Astrocyte of the spinal cord (primary cell): ENCODE data around the gene UROS.

ENCODE experiments used
- DNase-seq: peaks from one replicate; pipeline ENCODE4 v3.0.0; 2011; ENCODE audit warnings: low read depth, low spot score
- H3K4me3 ChIP-seq: 2 replicates; pipeline ENCODE4 v1.5.1; 2011; ENCODE audit warnings: low read depth, mild to moderate bottlenecking, low read length, moderate library complexity
- in situ Hi-C: cut with HindIII; loops from 2 replicates; pipeline ENCODE4 v1.10.0; 2017; ENCODE audit warnings: low sequenced_read_pairs
- TF ChIP-seq, protein P1 (sequence below): IDR thresholded peaks from 2 replicates; pipeline ENCODE4 v1.5.1; 2012; ENCODE audit warnings: low read depth, mild to moderate bottlenecking, low read length, inconsistent platforms

UROS gene

DNA sequence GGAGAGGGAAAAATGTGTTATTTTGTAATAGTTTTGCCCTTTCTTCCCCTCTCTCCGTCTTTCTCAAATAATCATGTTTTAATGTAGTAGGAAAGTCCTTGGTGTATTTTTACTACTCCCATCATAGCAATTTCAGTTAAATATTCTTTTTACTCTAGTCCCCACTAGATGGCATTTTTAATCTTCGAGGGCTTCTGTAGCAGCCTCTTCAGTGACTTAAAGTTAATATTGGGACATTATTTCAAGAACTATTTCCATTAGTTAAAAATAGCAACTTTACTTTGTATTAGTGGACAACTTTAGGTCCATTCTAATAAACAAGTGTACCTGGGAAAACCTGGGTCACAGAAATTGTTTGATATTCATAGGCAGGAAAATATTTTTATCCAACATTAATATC, 80.6 kb downstream of the UROS start:
- TF ChIP-seq, protein P1, sequence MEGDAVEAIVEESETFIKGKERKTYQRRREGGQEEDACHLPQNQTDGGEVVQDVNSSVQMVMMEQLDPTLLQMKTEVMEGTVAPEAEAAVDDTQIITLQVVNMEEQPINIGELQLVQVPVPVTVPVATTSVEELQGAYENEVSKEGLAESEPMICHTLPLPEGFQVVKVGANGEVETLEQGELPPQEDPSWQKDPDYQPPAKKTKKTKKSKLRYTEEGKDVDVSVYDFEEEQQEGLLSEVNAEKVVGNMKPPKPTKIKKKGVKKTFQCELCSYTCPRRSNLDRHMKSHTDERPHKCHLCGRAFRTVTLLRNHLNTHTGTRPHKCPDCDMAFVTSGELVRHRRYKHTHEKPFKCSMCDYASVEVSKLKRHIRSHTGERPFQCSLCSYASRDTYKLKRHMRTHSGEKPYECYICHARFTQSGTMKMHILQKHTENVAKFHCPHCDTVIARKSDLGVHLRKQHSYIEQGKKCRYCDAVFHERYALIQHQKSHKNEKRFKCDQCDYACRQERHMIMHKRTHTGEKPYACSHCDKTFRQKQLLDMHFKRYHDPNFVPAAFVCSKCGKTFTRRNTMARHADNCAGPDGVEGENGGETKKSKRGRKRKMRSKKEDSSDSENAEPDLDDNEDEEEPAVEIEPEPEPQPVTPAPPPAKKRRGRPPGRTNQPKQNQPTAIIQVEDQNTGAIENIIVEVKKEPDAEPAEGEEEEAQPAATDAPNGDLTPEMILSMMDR = peak; percentile 19
- no peak overlapping the region for H3K4me3 ChIP-seq
- in situ Hi-C loops = no loop called here
- peak; percentile 17 for DNase-seq

DNA sequence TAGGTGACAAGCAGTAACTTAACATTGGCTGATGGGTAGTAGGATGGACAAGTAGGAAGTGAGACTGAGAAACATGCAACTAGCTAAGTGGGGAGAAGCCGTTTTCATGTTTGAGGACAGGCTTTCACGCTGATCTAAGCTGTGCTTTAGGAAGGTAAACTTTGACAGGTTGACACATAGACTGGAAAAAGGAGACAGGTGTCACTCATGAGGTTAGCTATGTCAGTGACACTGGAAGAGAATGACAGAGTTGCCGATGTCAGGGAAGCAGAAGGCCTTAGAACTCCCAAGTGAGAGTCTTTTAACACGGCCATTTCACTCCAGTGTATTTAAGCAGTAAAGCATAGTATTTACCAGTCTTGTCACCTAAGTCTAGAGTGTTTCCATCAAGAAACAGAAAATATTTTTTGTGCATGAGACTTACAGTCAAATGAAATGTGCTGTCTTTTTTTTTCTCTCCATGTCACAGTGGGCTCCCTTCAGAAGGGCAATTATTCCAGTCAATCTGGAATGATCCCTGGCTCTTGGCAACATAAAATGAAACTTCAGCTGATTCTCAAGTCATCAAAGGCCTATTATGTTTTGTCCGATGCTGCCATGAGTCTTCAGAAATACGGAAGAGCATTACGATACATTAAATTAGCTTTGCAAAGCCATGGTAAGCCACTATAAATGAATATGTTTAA, 82.9 kb downstream of the UROS start:
- H3K4me3 ChIP-seq = no peak overlapping the region
- DNase-seq = no peak
- in situ Hi-C loops = no loop called here
- TF ChIP-seq, protein P1 = no peak
